HL-60 (cell line): Measurements from ENCODE around the gene GPR183.

Experiments
- GABPA ChIP-seq: IDR thresholded peaks from 2 replicates; pipeline ENCODE4 v1.6.1; 2012; ENCODE audit warnings: low read depth
- POLR2AphosphoS5 ChIP-seq: IDR thresholded peaks from 2 replicates; pipeline ENCODE4 v1.6.1; 2012; ENCODE audit warnings: low read depth
- REST ChIP-seq: IDR thresholded peaks from 2 replicates; pipeline ENCODE4 v1.6.1; 2012; ENCODE audit warnings: low read depth; ENCODE audit not compliant: insufficient replicate concordance
- SPI1 ChIP-seq: IDR thresholded peaks from 2 replicates; pipeline ENCODE4 v1.6.1; 2012; ENCODE audit warnings: low read depth, mild to moderate bottlenecking, borderline replicate concordance
- TF ChIP-seq, protein P1 (sequence below): IDR thresholded peaks from one replicate; pipeline ENCODE4 v1.5.1; 2011; ENCODE audit warnings: low read length, control low read depth, inconsistent platforms; ENCODE audit not compliant: insufficient read depth

GRCh38 chr13:99279637-99280036, 27.6 kb downstream of the GPR183 start:
- TF ChIP-seq, protein P1, sequence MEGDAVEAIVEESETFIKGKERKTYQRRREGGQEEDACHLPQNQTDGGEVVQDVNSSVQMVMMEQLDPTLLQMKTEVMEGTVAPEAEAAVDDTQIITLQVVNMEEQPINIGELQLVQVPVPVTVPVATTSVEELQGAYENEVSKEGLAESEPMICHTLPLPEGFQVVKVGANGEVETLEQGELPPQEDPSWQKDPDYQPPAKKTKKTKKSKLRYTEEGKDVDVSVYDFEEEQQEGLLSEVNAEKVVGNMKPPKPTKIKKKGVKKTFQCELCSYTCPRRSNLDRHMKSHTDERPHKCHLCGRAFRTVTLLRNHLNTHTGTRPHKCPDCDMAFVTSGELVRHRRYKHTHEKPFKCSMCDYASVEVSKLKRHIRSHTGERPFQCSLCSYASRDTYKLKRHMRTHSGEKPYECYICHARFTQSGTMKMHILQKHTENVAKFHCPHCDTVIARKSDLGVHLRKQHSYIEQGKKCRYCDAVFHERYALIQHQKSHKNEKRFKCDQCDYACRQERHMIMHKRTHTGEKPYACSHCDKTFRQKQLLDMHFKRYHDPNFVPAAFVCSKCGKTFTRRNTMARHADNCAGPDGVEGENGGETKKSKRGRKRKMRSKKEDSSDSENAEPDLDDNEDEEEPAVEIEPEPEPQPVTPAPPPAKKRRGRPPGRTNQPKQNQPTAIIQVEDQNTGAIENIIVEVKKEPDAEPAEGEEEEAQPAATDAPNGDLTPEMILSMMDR: no peak
- TF ChIP-seq REST (no peak), SPI1 (no peak), GABPA (no peak), POLR2AphosphoS5 (no peak)
